SK-N-SH treated with all-trans-retinoic acid at 6 μM for 48 hours (cell line): ENCODE measurements around the gene GRM5.

Experiments used
- ATAC-seq: fragments of 200-7000 bp; cut with Tn5 transposase; 3 replicates; pipeline ENCODE4 v1.9.1; 2020; ENCODE audit warnings: mild to moderate bottlenecking, moderate library complexity
- ARNTL ChIP-seq: fragments of 450-650 bp; formaldehyde crosslinking; IDR thresholded peaks from 2 replicates; pipeline ENCODE4 v1.5.0; 2020; ENCODE audit warnings: low read depth, mild to moderate bottlenecking, moderate library complexity, borderline replicate concordance
- CSDC2 ChIP-seq: fragments of 250-450 bp; sonication (Bioruptor Pico); IDR thresholded peaks from 2 replicates; pipeline ENCODE4 v1.5.0; 2020; ENCODE audit warnings: mild to moderate bottlenecking, moderate library complexity
- GLIS3 ChIP-seq: fragments of 250-450 bp; sonication (Bioruptor Pico); IDR thresholded peaks from 2 replicates; pipeline ENCODE4 v1.5.0; 2020; ENCODE audit warnings: mild to moderate bottlenecking, moderate library complexity
- ISL1 ChIP-seq: fragments of 250-450 bp; sonication (Bioruptor Pico); IDR thresholded peaks from 2 replicates; pipeline ENCODE4 v2.1.2; 2022; ENCODE audit warnings: mild to moderate bottlenecking, moderate library complexity
- OSR1 ChIP-seq: fragments of 250-450 bp; sonication (Bioruptor Pico); IDR thresholded peaks from 2 replicates; pipeline ENCODE4 v1.8.0; 2022; ENCODE audit warnings: moderate library complexity, mild to moderate bottlenecking, inconsistent platforms
- PPARA ChIP-seq: fragments of 250-450 bp; sonication (Bioruptor Pico); IDR thresholded peaks from 2 replicates; pipeline ENCODE4 v1.5.0; 2020; ENCODE audit warnings: mild to moderate bottlenecking, borderline replicate concordance
- RARB ChIP-seq: fragments of 250-450 bp; sonication (Bioruptor Pico); IDR thresholded peaks from 2 replicates; pipeline ENCODE4 v1.8.0; 2021; ENCODE audit warnings: mild to moderate bottlenecking, moderate library complexity
- SNAI2 ChIP-seq: fragments of 250-450 bp; sonication (Bioruptor Pico); IDR thresholded peaks from 2 replicates; pipeline ENCODE4 v1.5.0; 2020; ENCODE audit warnings: mild to moderate bottlenecking, moderate library complexity
- TOX ChIP-seq: fragments of 250-450 bp; sonication (Bioruptor Pico); IDR thresholded peaks from 2 replicates; pipeline ENCODE4 v1.8.0; 2021; ENCODE audit warnings: mild to moderate bottlenecking, moderate library complexity, borderline replicate concordance
- ZC3H10 ChIP-seq: fragments of 250-450 bp; sonication (Bioruptor Pico); IDR thresholded peaks from 2 replicates; pipeline ENCODE4 v1.5.1; 2021; ENCODE audit warnings: mild to moderate bottlenecking, moderate library complexity
- ZFP3 ChIP-seq: fragments of 250-450 bp; sonication (Bioruptor Pico); IDR thresholded peaks from 2 replicates; pipeline ENCODE4 v1.5.0; 2020; ENCODE audit warnings: mild to moderate bottlenecking, moderate library complexity
- ZFP30 ChIP-seq: fragments of 450-650 bp; formaldehyde crosslinking; IDR thresholded peaks from 2 replicates; pipeline ENCODE4 v1.5.0; 2022; ENCODE audit warnings: mild to moderate bottlenecking, moderate library complexity
- ZNF565 ChIP-seq: fragments of 450-650 bp; formaldehyde crosslinking; conservative IDR thresholded peaks from 2 replicates; pipeline ENCODE4 v1.5.0; 2020; ENCODE audit warnings: low read depth, mild to moderate bottlenecking, moderate library complexity
- ZNF8 ChIP-seq: fragments of 450-650 bp; formaldehyde crosslinking; IDR thresholded peaks from 2 replicates; pipeline ENCODE4 v1.5.0; 2020; ENCODE audit warnings: mild to moderate bottlenecking, moderate library complexity
- TF ChIP-seq, protein P1 (sequence below): fragments of 250-450 bp; sonication (Bioruptor Pico); IDR thresholded peaks from 2 replicates; pipeline ENCODE4 v1.8.0; 2020; ENCODE audit warnings: mild to moderate bottlenecking, moderate library complexity, borderline replicate concordance
- TF ChIP-seq, protein P2 (sequence below): fragments of 250-450 bp; sonication (Bioruptor Pico); IDR thresholded peaks from 2 replicates; pipeline ENCODE4 v1.5.1; 2020; ENCODE audit warnings: low read depth, mild to moderate bottlenecking, moderate library complexity
- TF ChIP-seq, protein P3 (sequence below): fragments of 250-450 bp; sonication (Bioruptor Pico); IDR thresholded peaks from 2 replicates; pipeline ENCODE4 v1.5.1; 2021; ENCODE audit warnings: mild to moderate bottlenecking, moderate library complexity
- TF ChIP-seq, protein P4 (sequence below): fragments of 250-450 bp; sonication (Bioruptor Pico); IDR thresholded peaks from 2 replicates; pipeline ENCODE4 v1.5.0; 2020; ENCODE audit warnings: mild to moderate bottlenecking, moderate library complexity
- TF ChIP-seq, protein P5 (sequence below): fragments of 250-450 bp; sonication (Bioruptor Pico); IDR thresholded peaks from 2 replicates; pipeline ENCODE4 v1.8.0; 2021; ENCODE audit warnings: low read depth, mild to moderate bottlenecking, moderate library complexity, borderline replicate concordance

Gene GRM5

DNA sequence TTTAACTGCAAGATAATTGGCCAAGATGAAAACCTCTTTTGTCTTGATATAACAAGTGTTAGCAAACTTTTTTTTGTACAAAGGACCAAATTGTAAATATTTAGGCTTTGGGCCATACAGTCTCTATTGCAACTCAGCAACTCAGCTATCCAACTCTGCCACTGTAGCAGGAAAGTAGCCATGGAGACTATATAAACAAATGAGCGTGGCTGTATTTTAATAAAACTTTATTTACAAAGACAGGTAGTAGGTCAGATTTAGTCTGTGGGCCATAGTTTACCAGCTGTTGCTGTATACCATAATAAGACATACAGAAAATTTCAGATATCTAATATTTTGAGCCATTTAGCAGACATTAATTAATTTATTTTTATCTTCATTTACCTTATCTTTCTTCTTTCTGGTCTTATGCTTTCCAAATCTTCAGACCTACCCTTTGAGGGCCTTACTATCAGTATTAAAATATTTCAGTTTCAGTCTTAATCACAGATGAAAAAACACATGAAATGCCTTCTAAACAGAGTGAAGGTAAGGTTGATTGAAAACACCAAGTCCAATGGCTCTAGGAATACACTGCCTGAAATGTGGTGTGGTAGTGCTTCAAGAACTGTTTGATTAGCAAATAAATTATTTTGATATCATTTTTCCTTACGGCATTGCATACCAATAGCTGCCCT is 471.4 kb downstream of the GRM5 start (continued):
- TF ChIP-seq, protein P1, sequence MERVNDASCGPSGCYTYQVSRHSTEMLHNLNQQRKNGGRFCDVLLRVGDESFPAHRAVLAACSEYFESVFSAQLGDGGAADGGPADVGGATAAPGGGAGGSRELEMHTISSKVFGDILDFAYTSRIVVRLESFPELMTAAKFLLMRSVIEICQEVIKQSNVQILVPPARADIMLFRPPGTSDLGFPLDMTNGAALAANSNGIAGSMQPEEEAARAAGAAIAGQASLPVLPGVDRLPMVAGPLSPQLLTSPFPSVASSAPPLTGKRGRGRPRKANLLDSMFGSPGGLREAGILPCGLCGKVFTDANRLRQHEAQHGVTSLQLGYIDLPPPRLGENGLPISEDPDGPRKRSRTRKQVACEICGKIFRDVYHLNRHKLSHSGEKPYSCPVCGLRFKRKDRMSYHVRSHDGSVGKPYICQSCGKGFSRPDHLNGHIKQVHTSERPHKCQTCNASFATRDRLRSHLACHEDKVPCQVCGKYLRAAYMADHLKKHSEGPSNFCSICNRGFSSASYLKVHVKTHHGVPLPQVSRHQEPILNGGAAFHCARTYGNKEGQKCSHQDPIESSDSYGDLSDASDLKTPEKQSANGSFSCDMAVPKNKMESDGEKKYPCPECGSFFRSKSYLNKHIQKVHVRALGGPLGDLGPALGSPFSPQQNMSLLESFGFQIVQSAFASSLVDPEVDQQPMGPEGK, result no peak
- TF ChIP-seq ZC3H10 (CRISPR knock-in tag) (no peak), ZNF8 (CRISPR knock-in tag) (no peak), GLIS3 (CRISPR knock-in tag) (no peak), ISL1 (CRISPR knock-in tag) (no peak), TOX (CRISPR knock-in tag) (no peak), ZFP30 (CRISPR knock-in tag) (no peak), RARB (CRISPR knock-in tag) (no peak), SNAI2 (CRISPR knock-in tag) (no peak), CSDC2 (CRISPR knock-in tag) (no peak)
- TF ChIP-seq, protein P2, sequence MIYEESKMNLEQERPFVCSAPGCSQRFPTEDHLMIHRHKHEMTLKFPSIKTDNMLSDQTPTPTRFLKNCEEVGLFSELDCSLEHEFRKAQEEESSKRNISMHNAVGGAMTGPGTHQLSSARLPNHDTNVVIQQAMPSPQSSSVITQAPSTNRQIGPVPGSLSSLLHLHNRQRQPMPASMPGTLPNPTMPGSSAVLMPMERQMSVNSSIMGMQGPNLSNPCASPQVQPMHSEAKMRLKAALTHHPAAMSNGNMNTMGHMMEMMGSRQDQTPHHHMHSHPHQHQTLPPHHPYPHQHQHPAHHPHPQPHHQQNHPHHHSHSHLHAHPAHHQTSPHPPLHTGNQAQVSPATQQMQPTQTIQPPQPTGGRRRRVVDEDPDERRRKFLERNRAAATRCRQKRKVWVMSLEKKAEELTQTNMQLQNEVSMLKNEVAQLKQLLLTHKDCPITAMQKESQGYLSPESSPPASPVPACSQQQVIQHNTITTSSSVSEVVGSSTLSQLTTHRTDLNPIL (CRISPR knock-in tag), result no peak
- TF ChIP-seq, all 23 proteins: peak for 0

DNA sequence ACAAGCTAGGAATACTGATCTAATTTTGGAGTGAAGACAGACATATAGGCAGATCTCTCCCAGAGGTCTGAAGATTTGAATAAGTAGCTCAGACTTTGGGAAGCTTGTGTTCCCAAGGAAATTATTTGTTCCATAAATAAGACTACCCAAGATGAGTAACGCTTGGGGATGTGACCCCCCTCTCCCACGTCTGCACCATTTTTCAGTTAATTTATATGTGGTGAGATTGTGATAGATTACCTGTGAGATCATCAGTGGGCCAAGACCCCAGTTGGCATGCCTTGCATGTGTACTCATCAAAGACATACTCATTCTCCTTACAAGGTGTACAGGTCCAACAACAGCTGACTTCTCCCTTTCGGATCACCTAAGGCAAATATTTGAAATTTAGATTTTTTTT is 475.4 kb downstream of the GRM5 start:
- no peak for ATAC-seq
- no peak for TF ChIP-seq TOX (CRISPR knock-in tag)
- no peak for TF ChIP-seq ZFP3 (CRISPR knock-in tag)
- TF ChIP-seq, protein P3, sequence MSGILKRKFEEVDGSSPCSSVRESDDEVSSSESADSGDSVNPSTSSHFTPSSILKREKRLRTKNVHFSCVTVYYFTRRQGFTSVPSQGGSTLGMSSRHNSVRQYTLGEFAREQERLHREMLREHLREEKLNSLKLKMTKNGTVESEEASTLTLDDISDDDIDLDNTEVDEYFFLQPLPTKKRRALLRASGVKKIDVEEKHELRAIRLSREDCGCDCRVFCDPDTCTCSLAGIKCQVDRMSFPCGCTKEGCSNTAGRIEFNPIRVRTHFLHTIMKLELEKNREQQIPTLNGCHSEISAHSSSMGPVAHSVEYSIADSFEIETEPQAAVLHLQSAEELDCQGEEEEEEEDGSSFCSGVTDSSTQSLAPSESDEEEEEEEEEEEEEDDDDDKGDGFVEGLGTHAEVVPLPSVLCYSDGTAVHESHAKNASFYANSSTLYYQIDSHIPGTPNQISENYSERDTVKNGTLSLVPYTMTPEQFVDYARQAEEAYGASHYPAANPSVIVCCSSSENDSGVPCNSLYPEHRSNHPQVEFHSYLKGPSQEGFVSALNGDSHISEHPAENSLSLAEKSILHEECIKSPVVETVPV (CRISPR knock-in tag), result no peak
- TF ChIP-seq SNAI2 (CRISPR knock-in tag), result no peak
- no peak for TF ChIP-seq ARNTL (CRISPR knock-in tag)
- TF ChIP-seq CSDC2 (CRISPR knock-in tag), result no peak
- TF ChIP-seq ZC3H10 (CRISPR knock-in tag), result no peak
- TF ChIP-seq, protein P4, sequence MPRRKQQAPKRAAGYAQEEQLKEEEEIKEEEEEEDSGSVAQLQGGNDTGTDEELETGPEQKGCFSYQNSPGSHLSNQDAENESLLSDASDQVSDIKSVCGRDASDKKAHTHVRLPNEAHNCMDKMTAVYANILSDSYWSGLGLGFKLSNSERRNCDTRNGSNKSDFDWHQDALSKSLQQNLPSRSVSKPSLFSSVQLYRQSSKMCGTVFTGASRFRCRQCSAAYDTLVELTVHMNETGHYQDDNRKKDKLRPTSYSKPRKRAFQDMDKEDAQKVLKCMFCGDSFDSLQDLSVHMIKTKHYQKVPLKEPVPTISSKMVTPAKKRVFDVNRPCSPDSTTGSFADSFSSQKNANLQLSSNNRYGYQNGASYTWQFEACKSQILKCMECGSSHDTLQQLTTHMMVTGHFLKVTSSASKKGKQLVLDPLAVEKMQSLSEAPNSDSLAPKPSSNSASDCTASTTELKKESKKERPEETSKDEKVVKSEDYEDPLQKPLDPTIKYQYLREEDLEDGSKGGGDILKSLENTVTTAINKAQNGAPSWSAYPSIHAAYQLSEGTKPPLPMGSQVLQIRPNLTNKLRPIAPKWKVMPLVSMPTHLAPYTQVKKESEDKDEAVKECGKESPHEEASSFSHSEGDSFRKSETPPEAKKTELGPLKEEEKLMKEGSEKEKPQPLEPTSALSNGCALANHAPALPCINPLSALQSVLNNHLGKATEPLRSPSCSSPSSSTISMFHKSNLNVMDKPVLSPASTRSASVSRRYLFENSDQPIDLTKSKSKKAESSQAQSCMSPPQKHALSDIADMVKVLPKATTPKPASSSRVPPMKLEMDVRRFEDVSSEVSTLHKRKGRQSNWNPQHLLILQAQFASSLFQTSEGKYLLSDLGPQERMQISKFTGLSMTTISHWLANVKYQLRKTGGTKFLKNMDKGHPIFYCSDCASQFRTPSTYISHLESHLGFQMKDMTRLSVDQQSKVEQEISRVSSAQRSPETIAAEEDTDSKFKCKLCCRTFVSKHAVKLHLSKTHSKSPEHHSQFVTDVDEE (CRISPR knock-in tag), result no peak
- no peak for TF ChIP-seq ZFP30 (CRISPR knock-in tag)
- TF ChIP-seq, protein P2 (CRISPR knock-in tag), result no peak
- no peak for TF ChIP-seq RARB (CRISPR knock-in tag)
- no peak for TF ChIP-seq ZNF565 (CRISPR knock-in tag)
- TF ChIP-seq OSR1, result no peak
- no peak for TF ChIP-seq ISL1 (CRISPR knock-in tag)
- TF ChIP-seq GLIS3 (CRISPR knock-in tag), result no peak
- no peak for TF ChIP-seq ZNF8 (CRISPR knock-in tag)
- TF ChIP-seq, protein P1, result no peak

DNA sequence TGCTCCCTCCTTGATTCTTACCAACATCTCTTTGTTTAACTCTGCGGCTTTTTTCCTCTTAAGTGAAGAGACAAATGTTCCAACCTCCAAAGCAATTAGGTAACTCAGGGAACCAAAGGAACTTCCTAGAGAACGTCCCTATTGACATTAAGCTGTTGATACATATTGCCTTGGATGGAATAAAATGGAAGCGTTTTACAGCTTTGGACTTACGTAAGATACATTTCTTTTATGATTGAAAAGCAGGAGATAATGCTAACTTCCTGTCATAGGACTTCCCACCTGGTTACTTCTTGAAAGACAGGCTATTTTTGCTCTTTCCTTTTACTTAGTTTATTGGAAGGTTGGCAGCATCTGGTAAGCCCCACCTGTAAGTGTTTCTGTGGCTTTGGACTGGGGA is 482.5 kb downstream of the GRM5 start:
- no peak for TF ChIP-seq PPARA (CRISPR knock-in tag)
- TF ChIP-seq, protein P5, sequence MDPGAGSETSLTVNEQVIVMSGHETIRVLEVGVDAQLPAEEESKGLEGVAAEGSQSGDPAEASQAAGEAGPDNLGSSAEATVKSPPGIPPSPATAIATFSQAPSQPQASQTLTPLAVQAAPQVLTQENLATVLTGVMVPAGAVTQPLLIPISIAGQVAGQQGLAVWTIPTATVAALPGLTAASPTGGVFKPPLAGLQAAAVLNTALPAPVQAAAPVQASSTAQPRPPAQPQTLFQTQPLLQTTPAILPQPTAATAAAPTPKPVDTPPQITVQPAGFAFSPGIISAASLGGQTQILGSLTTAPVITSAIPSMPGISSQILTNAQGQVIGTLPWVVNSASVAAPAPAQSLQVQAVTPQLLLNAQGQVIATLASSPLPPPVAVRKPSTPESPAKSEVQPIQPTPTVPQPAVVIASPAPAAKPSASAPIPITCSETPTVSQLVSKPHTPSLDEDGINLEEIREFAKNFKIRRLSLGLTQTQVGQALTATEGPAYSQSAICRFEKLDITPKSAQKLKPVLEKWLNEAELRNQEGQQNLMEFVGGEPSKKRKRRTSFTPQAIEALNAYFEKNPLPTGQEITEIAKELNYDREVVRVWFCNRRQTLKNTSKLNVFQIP (CRISPR knock-in tag), result no peak
- no peak for TF ChIP-seq ZNF565 (CRISPR knock-in tag)
- TF ChIP-seq OSR1, result no peak
- TF ChIP-seq ZFP3 (CRISPR knock-in tag), result no peak
- no peak for ATAC-seq
